ENCODE results near the gene TMEM161A. TPM values are rescaled to one million over a fixed set of nuclear protein-coding genes. Genes with fewer than 3 reads are reported as not detected.
A peak's percentile ranks its signal among the peaks of the same experiment; 100 is the strongest.

TMEM161A gene
- total RNA-seq, 1 donor from 2014 or later: 13.3 TPM

DNA sequence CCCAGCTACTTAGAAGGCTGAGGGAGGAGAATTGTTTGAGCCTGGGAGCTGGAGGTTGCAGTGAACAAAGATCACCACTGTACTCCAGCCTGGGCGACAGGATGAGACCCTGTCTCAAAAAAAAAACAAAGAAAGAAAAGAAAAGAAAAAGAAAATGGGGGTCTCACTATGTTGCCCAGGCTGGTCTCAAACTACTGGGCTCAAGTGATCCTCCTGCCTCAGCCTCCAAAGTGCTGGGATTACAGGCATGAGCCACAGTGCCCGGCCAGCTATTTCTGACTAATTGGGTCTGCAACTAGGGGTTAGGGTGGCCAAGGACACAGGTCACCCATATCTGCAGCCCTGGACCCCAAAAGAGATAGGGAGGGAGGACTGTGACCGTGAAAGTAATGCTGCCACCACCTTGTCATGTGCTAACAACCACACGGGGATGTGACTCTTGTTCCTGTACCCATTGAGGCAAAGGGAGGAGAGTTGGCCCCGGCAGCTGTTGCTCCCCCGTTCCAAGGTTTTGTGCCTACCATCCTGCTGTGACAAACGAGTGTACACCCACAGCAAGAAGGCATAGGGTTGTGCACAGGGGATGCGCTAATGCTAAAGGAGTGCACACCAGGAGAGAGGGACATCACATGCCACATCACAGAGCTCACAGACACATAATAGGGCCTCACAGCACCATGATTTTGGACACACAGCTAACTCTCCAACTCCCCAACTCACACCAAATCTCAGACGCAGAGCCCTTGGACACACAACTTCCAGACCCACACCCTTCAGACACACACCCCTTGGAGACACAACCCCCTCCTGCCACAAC lies 31.2 kb upstream of the TMEM161A start:
- no peaks in the 10 kb centered on the region for H3K36me3 ChIP-seq
- peaks cover 29% of the 10 kb centered on the region for H4K20me1 ChIP-seq (ENCODE audit: low read depth)
- no peaks in the 10 kb centered on the region for H3K9me3 ChIP-seq (ENCODE audit: low read depth)
- Mint-ChIP-seq H3K27me3 (ENCODE audit: insufficient read depth, low read depth) (peaks cover 16% of the 10 kb centered on the region), H3K27ac (no peak overlapping the region), H3K4me3 (peak overlapping the region; percentile 63), H3K4me1 (peaks cover 12% of the 10 kb centered on the region), H3K36me3 (no peaks in the 10 kb centered on the region), H3K9me3 (no peaks in the 10 kb centered on the region)
- no peaks in the 10 kb centered on the region for H3K4me1 ChIP-seq
- DNase-seq (ENCODE audit: low spot score): no peak
- peaks cover 15% of the 10 kb centered on the region for H3F3A ChIP-seq (ENCODE audit: low read depth)
- H3K9ac ChIP-seq: no peak overlapping the region
- peak overlapping the region; percentile 24 for H3K4me3 ChIP-seq
- H3K27ac ChIP-seq: no peak overlapping the region
- TF ChIP-seq EZH2phosphoT487 (IDR thresholded peaks at IDR 0.05) (no peak), EZH2 (IDR thresholded peaks at IDR 0.05) (no peak)
- TF ChIP-seq, protein P1, sequence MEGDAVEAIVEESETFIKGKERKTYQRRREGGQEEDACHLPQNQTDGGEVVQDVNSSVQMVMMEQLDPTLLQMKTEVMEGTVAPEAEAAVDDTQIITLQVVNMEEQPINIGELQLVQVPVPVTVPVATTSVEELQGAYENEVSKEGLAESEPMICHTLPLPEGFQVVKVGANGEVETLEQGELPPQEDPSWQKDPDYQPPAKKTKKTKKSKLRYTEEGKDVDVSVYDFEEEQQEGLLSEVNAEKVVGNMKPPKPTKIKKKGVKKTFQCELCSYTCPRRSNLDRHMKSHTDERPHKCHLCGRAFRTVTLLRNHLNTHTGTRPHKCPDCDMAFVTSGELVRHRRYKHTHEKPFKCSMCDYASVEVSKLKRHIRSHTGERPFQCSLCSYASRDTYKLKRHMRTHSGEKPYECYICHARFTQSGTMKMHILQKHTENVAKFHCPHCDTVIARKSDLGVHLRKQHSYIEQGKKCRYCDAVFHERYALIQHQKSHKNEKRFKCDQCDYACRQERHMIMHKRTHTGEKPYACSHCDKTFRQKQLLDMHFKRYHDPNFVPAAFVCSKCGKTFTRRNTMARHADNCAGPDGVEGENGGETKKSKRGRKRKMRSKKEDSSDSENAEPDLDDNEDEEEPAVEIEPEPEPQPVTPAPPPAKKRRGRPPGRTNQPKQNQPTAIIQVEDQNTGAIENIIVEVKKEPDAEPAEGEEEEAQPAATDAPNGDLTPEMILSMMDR (IDR thresholded peaks at IDR 0.05): no peak
- no peaks in the 10 kb centered on the region for H3K79me2 ChIP-seq (ENCODE audit: low read depth)
- H3K27me3 ChIP-seq: peaks cover 39% of the 10 kb centered on the region
- no peak overlapping the region for H2AFZ ChIP-seq (replicated peaks)
- H3K4me2 ChIP-seq: peak overlapping the region; percentile 63

GRCh38 chr19:19167612-19168011 lies 29.3 kb upstream of the TMEM161A start:
- H3K4me3 ChIP-seq: no peak overlapping the region
- no peaks in the 10 kb centered on the region for H3K36me3 ChIP-seq
- H3K79me2 ChIP-seq (ENCODE audit: low read depth): no peaks in the 10 kb centered on the region
- peaks cover 15% of the 10 kb centered on the region for H3F3A ChIP-seq (ENCODE audit: low read depth)
- TF ChIP-seq EZH2phosphoT487 (IDR thresholded peaks at IDR 0.05): no peak
- TF ChIP-seq, protein P1 (IDR thresholded peaks at IDR 0.05): no peak
- no peak for TF ChIP-seq EZH2 (IDR thresholded peaks at IDR 0.05)
- no peaks in the 10 kb centered on the region for H3K9me3 ChIP-seq (ENCODE audit: low read depth)
- H3K27ac Mint-ChIP-seq: no peak overlapping the region
- no peak overlapping the region for H3K27ac ChIP-seq
- no peak overlapping the region for H3K4me2 ChIP-seq
- H4K20me1 ChIP-seq (ENCODE audit: low read depth): peaks cover 29% of the 10 kb centered on the region
- H3K9ac ChIP-seq: no peak overlapping the region
- H3K9me3 Mint-ChIP-seq: no peaks in the 10 kb centered on the region
- H3K4me1 Mint-ChIP-seq: peaks cover 12% of the 10 kb centered on the region
- no peaks in the 10 kb centered on the region for H3K4me1 ChIP-seq
- peaks cover 39% of the 10 kb centered on the region for H3K27me3 ChIP-seq
- peaks cover 18% of the 10 kb centered on the region for H3K27me3 Mint-ChIP-seq (ENCODE audit: insufficient read depth, low read depth)
- no peak overlapping the region for H3K4me3 Mint-ChIP-seq
- no peak overlapping the region for H2AFZ ChIP-seq (replicated peaks)
- DNase-seq (ENCODE audit: low spot score): no peak
- H3K36me3 Mint-ChIP-seq: no peaks in the 10 kb centered on the region

DNA sequence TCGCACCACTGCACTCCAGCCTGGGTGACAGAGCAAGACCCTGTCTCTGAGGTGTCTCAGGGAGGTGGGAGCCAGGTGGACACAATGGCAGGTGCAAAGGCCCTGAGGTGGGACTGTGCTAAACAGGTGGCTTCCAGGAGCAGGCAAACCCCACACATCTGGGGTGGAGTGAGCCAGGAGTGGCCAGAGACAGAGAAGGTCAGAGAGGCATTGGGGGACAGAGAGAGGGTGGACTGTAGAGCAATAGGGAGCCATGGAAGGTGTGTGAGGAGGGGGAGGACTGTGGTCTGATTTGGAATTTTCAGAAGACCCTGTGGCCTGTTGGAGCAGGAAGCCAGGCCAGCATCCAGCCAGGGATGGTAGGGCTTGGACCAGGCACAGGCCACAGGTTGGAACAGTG lies 27.1 kb upstream of the TMEM161A start:
- Histone ChIP-seq H3K27me3 (peaks cover 22% of the 10 kb centered on the region), H3K4me2 (no peak overlapping the region), H3K4me1 (no peaks in the 10 kb centered on the region), H2AFZ (replicated peaks) (no peak overlapping the region), H3K4me3 (no peak overlapping the region), H3F3A (ENCODE audit: low read depth) (peaks cover 6% of the 10 kb centered on the region), H3K9ac (no peak overlapping the region), H3K9me3 (ENCODE audit: low read depth) (no peaks in the 10 kb centered on the region), H3K27ac (no peak overlapping the region), H4K20me1 (ENCODE audit: low read depth) (peaks cover 13% of the 10 kb centered on the region), H3K36me3 (no peaks in the 10 kb centered on the region), H3K79me2 (ENCODE audit: low read depth) (no peaks in the 10 kb centered on the region)
- TF ChIP-seq, protein P1 (IDR thresholded peaks at IDR 0.05): no peak
- TF ChIP-seq EZH2phosphoT487 (IDR thresholded peaks at IDR 0.05): no peak
- no peak for TF ChIP-seq EZH2 (IDR thresholded peaks at IDR 0.05)
- Mint-ChIP-seq H3K36me3 (no peaks in the 10 kb centered on the region), H3K4me1 (peaks cover 8% of the 10 kb centered on the region), H3K27me3 (ENCODE audit: insufficient read depth, low read depth) (peaks cover 12% of the 10 kb centered on the region), H3K27ac (no peak overlapping the region), H3K9me3 (no peaks in the 10 kb centered on the region), H3K4me3 (no peak overlapping the region)
- no peak for DNase-seq (ENCODE audit: low spot score)

Data from neural progenitor cell (in vitro differentiated cells).